HCT116 (cell line): Measurements from ENCODE around the gene NYAP1. TPM values are rescaled to one million over a fixed set of nuclear protein-coding genes. Genes with fewer than 3 reads are reported as not detected.

Experiments used
- ATAC-seq: fragments of 200-7000 bp; cut with Tn5 transposase; 2 replicates; pipeline ENCODE4 v1.9.1; 2020; ENCODE audit warnings: mild to moderate bottlenecking, moderate library complexity
- BruUV-seq: library from RNA; stranded (reverse); fragments of 400-500 nt; replicated peaks from 2 replicates; lab custom pipeline; 2021; lab: Mats Ljungman, UMichigan
- CTCF ChIA-PET: fragments of 300-600 bp; sonication (Branson Sonifier 250); formaldehyde crosslinking; loops from one replicate; lab custom pipeline; 2021; ENCODE audit warnings: antibody characterized with exemption; lab: Charles Lee
- POLR2A ChIA-PET: fragments of 300-600, 350-600 bp; sonication (Branson Sonifier 250); formaldehyde crosslinking; loops from one replicate; lab custom pipeline; 2021; ENCODE audit warnings: antibody characterized with exemption; lab: Charles Lee
- RAD21 ChIA-PET, 2 experiments: fragments of 300-600 bp; sonication (Branson Sonifier 250); formaldehyde crosslinking; loops; one replicate each; lab custom pipeline; 2023; ENCODE audit warnings: low total read pairs in 2 of 2; ENCODE audit not compliant: uncharacterized antibody in 2 of 2, unreplicated experiment in 2 of 2, low non-redundant PET in 1 of 2; lab: Charles Lee
- DNase-seq: peaks from one replicate; pipeline ENCODE4 v3.0.0-alpha.2; 2010; ENCODE audit warnings: low read depth, low spot score
- H2AFZ ChIP-seq: fragments of 200-600 bp; shearing (Covaris generic), sonication (generic); 2 replicates; pipeline ENCODE4 v1.6.1; 2017; ENCODE audit warnings: low read depth, mixed run types, mixed read lengths, antibody characterized with exemption, low read length; ENCODE audit not compliant: poor library complexity, severe bottlenecking
- H3K27ac ChIP-seq: 2 replicates; pipeline ENCODE4 v1.5.1; 2012; ENCODE audit warnings: low read depth, low read length
- H3K27me3 ChIP-seq: fragments of 200-600 bp; sonication (generic); 2 replicates; pipeline ENCODE4 v1.6.1; 2016; ENCODE audit warnings: mixed run types, low read length, mixed read lengths; ENCODE audit not compliant: insufficient read depth
- H3K36me3 ChIP-seq, 2 experiments: fragments of 200-500 bp in 1 of 2; fragments of 200-600 bp in 1 of 2; sonication (Bioruptor generic) in 1 of 2; sonication (generic) in 1 of 2; 2 replicates each; pipeline versions ENCODE4 v1.5.1 to v1.6.1; 2014 to 2016; ENCODE audit warnings: low read length in 2 of 2, inconsistent platforms in 1 of 2, mixed read lengths in 1 of 2, mixed run types in 1 of 2; ENCODE audit not compliant: insufficient read depth in 2 of 2, control insufficient read depth in 1 of 2
- H3K4me1 ChIP-seq, 2 experiments: fragments of 200-600 bp in 1 of 2; sonication (generic) in 1 of 2; 2 replicates each; pipeline versions ENCODE4 v1.5.1 to v1.6.1; 2012 to 2017; ENCODE audit warnings: low read length in 2 of 2, inconsistent platforms in 1 of 2, mild to moderate bottlenecking in 1 of 2, mixed read lengths in 1 of 2, mixed run types in 1 of 2, moderate library complexity in 1 of 2; ENCODE audit not compliant: insufficient read depth in 2 of 2, control insufficient read depth in 1 of 2
- H3K4me2 ChIP-seq: fragments of 200-600 bp; sonication (generic); 2 replicates; pipeline ENCODE4 v1.6.1; 2017; ENCODE audit warnings: mixed run types, low read length, mixed read lengths
- H3K4me3 ChIP-seq, 2 experiments: fragments of 200-600 bp in 1 of 2; sonication (generic) in 1 of 2; replicated peaks in 1 of 2; 2 replicates each; pipeline ENCODE4 v1.5.1; 2011 to 2016; ENCODE audit warnings: low read length in 2 of 2, control low read depth in 1 of 2, low read depth in 1 of 2, mild to moderate bottlenecking in 1 of 2, mixed read lengths in 1 of 2, mixed run types in 1 of 2
- H3K79me2 ChIP-seq: fragments of 200-600 bp; sonication (generic); 2 replicates; pipeline ENCODE4 v1.6.1; 2017; ENCODE audit warnings: mild to moderate bottlenecking, mixed run types, low read length, moderate library complexity, mixed read lengths; ENCODE audit not compliant: insufficient read depth
- H3K9ac ChIP-seq: fragments of 200-600 bp; sonication (generic); 2 replicates; pipeline ENCODE4 v1.6.1; 2016; ENCODE audit warnings: low read length, mixed read lengths
- H3K9me2 ChIP-seq: fragments of 200-600 bp; sonication (generic), shearing (Covaris generic); 2 replicates; pipeline ENCODE4 v1.6.1; 2017; ENCODE audit warnings: mixed run types, mild to moderate bottlenecking, moderate library complexity; ENCODE audit not compliant: insufficient read depth
- H3K9me3 ChIP-seq, 2 experiments: fragments of 200-500 bp in 1 of 2; fragments of 200-600 bp in 1 of 2; sonication (Bioruptor generic) in 1 of 2; sonication (generic) in 1 of 2; 2 replicates each; pipeline ENCODE4 v1.6.1; 2014 to 2017; ENCODE audit warnings: low read length in 2 of 2, mixed read lengths in 2 of 2, inconsistent platforms in 1 of 2, low read depth in 1 of 2, mild to moderate bottlenecking in 1 of 2, mixed run types in 1 of 2, moderate library complexity in 1 of 2; ENCODE audit not compliant: control insufficient read depth in 1 of 2, insufficient read depth in 1 of 2
- H4K20me1 ChIP-seq: fragments of 200-600 bp; sonication (generic), shearing (Covaris generic); 2 replicates; pipeline ENCODE4 v1.6.1; 2017; ENCODE audit warnings: mixed run types, mild to moderate bottlenecking, moderate library complexity; ENCODE audit not compliant: insufficient read depth
- EZH2phosphoT487 ChIP-seq: fragments of 200-600 bp; IDR thresholded peaks from 2 replicates; pipeline ENCODE4 v1.6.1; 2018; ENCODE audit warnings: antibody characterized with exemption, borderline replicate concordance
- FOSL1 ChIP-seq: IDR thresholded peaks from 2 replicates; pipeline ENCODE4 v1.6.1; 2012; ENCODE audit warnings: low read depth
- JUND ChIP-seq: IDR thresholded peaks from 2 replicates; pipeline ENCODE4 v1.6.1; 2012
- POLR2A ChIP-seq: IDR thresholded peaks from 2 replicates; pipeline ENCODE4 v1.7.0; 2011; ENCODE audit warnings: borderline replicate concordance; ENCODE audit not compliant: insufficient read depth, insufficient read length; ENCODE audit errors: extremely low read depth
- POLR2AphosphoS5 ChIP-seq: IDR thresholded peaks from 2 replicates; pipeline ENCODE4 v1.6.1; 2011; ENCODE audit warnings: mild to moderate bottlenecking, low read depth, low read length, moderate library complexity
- RAD21 ChIP-seq: IDR thresholded peaks from 2 replicates; pipeline ENCODE4 v1.6.1; 2012; ENCODE audit warnings: low read depth, mild to moderate bottlenecking
- SRF ChIP-seq: IDR thresholded peaks from 2 replicates; pipeline ENCODE4 v1.6.1; 2012; ENCODE audit warnings: low read depth
- ZFX ChIP-seq: fragments of 450-650 bp; IDR thresholded peaks from 2 replicates; pipeline ENCODE4 v1.6.1; 2017
- intact Hi-C: fragments of 100-400 bp; cut with micrococcal nuclease; formaldehyde crosslinking; loops from 2 replicates; pipeline ENCODE4 v1.10.0; 2022
- total RNA-seq: library from RNA; stranded (reverse); gene quantifications from one replicate; pipeline ENCODE4 v1.2.1, GENCODE V29; 2021; ENCODE audit not compliant: unreplicated experiment
- TF ChIP-seq, protein P1 (sequence below): IDR thresholded peaks from 2 replicates; pipeline ENCODE4 v1.6.1; 2012; ENCODE audit warnings: low read depth

Gene NYAP1
- total RNA-seq, 1 experiment from 2014 or later: 6.7 TPM

GRCh38 chr7:100483722-100484672 is at the start of gene NYAP1 (continued):
- TF ChIP-seq, protein P1, sequence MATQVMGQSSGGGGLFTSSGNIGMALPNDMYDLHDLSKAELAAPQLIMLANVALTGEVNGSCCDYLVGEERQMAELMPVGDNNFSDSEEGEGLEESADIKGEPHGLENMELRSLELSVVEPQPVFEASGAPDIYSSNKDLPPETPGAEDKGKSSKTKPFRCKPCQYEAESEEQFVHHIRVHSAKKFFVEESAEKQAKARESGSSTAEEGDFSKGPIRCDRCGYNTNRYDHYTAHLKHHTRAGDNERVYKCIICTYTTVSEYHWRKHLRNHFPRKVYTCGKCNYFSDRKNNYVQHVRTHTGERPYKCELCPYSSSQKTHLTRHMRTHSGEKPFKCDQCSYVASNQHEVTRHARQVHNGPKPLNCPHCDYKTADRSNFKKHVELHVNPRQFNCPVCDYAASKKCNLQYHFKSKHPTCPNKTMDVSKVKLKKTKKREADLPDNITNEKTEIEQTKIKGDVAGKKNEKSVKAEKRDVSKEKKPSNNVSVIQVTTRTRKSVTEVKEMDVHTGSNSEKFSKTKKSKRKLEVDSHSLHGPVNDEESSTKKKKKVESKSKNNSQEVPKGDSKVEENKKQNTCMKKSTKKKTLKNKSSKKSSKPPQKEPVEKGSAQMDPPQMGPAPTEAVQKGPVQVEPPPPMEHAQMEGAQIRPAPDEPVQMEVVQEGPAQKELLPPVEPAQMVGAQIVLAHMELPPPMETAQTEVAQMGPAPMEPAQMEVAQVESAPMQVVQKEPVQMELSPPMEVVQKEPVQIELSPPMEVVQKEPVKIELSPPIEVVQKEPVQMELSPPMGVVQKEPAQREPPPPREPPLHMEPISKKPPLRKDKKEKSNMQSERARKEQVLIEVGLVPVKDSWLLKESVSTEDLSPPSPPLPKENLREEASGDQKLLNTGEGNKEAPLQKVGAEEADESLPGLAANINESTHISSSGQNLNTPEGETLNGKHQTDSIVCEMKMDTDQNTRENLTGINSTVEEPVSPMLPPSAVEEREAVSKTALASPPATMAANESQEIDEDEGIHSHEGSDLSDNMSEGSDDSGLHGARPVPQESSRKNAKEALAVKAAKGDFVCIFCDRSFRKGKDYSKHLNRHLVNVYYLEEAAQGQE: no peak
- TF ChIP-seq SRF: no peak
- no peak for TF ChIP-seq JUND

GRCh38 chr7:100434297-100435144 is 49.2 kb upstream of the NYAP1 start:
- no peak; the same call in 1 of the 2 replicates for TF ChIP-seq POLR2AphosphoS5
- TF ChIP-seq ZFX: no peak
- TF ChIP-seq EZH2phosphoT487: no peak
- TF ChIP-seq POLR2A: no peak
- TF ChIP-seq FOSL1: no peak
- no peak for TF ChIP-seq RAD21
- no peak overlapping the region for H2AFZ ChIP-seq
- H3K4me2 ChIP-seq: peak overlapping the region; percentile 93
- RAD21 ChIA-PET: interaction anchor here in 1 of 2 experiments (0.6 kb wide), 1 partner anchor 399 kb away, joined by 3 read pairs; no protein-coding TSS in a partner anchor
- peaks cover 62% of the 10 kb centered on the region for H3K79me2 ChIP-seq
- H3K4me1 ChIP-seq: peaks cover 2 to 57% of the 10 kb centered on the region in 2 experiments
- H4K20me1 ChIP-seq: no peaks in the 10 kb centered on the region
- CTCF ChIA-PET: no interaction called here
- DNase-seq (no peak), ATAC-seq (no peak)
- H3K9ac ChIP-seq: peak overlapping the region; percentile 93
- H3K27ac ChIP-seq: peak overlapping the region; percentile 99
- peak overlapping the region; percentile 85 to 97 for H3K4me3 ChIP-seq
- POLR2A ChIA-PET: no interaction called here
- intact Hi-C loops: no loop called here
- H3K36me3 ChIP-seq: peaks cover 5 to 39% of the 10 kb centered on the region in 2 experiments; a peak in 2 of 4 replicates
- no peaks in the 10 kb centered on the region for H3K27me3 ChIP-seq
- H3K9me3 ChIP-seq: no peaks in the 10 kb centered on the region
- TSS peak; percentile 66 for BruUV-seq
- no peaks in the 10 kb centered on the region for H3K9me2 ChIP-seq
